HG03103 (cell line): ENCODE results near the gene ZCCHC10.
"Not testable (repeated sequence)": the region's sequence is repeated elsewhere in the genome, so short reads cannot be mapped to it uniquely, and the experiment has no call there.

Source experiments
- ATAC-seq: cut with Tn5 transposase; IDR thresholded peaks from one replicate; pipeline ENCODE4 v1.9.1; 2021; ENCODE audit warnings: low read depth; ENCODE audit not compliant: unreplicated experiment

Gene ZCCHC10

GRCh38 chr5:133046560-133046959 is 20.2 kb upstream of the ZCCHC10 start:
- not testable (repeated sequence) for ATAC-seq

GRCh38 chr5:133041910-133042309 is 15.6 kb upstream of the ZCCHC10 start:
- ATAC-seq = no peak

DNA sequence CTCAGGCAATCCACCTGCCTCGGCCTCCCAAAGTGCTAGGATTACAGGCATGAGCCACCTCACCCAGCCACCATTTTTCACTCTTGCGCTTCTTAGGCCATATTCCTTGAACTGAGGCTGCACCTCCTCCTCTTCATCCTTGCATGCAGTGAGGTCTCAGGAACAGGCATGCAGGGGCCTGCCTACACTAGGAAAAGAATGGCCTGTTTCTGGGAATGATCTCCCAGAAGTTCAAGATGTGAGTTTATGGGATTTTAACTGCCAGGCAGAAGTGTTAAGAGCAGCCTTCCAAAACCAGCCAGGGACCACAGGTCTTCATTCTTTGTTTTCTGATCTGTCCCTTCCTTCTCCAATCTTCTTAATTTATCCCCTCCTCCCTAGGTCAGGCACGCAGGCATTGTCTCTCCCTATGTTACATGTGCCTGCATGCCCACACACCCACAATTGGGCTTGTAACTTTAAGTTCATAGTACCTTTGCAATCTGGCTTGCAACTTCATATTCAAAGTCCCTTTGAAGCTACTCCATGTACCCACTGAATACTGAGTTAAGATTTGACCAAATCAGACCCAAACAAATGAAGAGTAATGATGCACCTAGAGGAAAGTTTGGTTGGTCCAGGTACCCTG is 14.9 kb upstream of the ZCCHC10 start:
- ATAC-seq = no peak

DNA sequence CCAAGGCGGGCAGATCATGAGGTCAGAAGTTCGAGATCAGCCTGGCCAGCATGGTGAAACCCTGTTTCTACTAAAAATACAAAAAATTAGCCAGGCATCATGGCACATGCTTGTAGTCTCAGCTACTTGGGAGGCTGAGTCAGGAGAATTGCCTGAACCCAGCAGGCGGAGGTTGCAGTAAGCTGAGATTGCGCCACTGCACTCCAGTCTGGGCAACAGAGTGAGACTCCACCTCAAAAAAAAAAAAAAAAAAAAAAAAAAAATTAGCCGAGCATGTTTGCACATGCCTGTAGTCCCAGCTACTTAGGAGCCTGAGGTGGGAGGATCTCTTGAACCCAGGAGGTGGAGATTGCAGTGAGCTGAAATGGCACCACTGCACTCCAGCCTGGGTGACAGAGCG is 10.3 kb upstream of the ZCCHC10 start:
- not testable (repeated sequence) for ATAC-seq

GRCh38 chr5:133035224-133035623 is 8.9 kb upstream of the ZCCHC10 start:
- ATAC-seq = no peak

DNA sequence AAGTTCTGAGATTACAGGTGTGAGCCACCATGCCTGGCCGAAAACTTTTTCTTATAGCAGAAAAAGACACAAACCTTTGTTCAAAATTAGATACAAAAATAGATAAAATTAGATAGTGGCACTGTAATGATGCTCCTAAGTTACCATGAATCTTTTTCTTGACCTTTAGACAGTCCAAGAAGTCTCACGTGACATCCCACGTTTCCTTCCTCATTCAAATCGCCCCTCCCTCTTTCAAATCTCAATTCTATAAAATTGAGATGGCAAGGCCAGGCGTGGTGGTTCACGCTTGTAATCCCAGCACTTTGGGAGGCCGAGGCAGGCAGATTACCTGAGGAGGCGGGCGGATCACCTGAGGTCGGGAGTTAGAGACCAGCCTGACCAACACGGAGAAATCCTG is 7.7 kb upstream of the ZCCHC10 start:
- ATAC-seq = no peak

DNA sequence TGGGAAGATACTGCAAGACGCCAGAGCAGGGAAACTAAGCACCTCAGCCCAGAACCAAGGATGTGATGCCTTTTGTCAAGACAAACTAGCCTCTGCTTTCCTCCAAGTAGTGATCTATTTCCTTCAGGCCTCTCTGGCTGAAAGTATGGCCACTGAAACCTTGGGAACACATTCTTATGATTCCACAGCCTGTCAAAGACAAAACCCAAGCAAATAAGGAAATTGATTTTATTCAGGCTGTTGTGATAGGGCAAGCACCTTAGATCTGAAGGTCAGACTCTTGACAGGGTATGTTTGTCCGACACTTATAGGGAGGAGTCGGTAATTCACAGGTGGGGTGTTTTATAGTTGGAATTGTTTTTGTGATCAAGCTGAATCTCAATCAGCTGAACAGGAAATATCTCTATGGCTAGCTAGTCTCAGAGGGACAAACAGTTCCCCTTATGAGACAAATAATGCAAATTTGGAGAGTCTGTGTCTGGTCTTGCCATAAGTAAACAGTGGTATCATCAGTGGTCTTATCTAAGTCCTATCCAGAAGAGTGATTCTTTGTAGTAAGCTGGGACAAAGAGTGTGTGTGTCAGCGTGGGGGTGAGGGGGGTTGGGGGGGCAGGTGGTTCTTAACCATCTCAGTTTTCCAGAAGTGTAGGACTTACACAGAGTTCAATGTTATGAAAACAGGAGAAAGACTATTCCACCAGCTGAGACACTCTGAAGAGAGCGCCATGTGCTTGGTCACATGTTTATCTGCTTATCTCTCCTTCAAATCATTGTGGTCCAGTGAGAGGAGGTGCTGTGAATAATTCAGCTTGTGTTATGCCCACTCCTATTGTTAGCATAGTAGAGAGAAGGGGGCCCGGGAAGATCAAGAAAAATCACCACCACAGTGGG is 6.7 kb upstream of the ZCCHC10 start:
- no peak for ATAC-seq

DNA sequence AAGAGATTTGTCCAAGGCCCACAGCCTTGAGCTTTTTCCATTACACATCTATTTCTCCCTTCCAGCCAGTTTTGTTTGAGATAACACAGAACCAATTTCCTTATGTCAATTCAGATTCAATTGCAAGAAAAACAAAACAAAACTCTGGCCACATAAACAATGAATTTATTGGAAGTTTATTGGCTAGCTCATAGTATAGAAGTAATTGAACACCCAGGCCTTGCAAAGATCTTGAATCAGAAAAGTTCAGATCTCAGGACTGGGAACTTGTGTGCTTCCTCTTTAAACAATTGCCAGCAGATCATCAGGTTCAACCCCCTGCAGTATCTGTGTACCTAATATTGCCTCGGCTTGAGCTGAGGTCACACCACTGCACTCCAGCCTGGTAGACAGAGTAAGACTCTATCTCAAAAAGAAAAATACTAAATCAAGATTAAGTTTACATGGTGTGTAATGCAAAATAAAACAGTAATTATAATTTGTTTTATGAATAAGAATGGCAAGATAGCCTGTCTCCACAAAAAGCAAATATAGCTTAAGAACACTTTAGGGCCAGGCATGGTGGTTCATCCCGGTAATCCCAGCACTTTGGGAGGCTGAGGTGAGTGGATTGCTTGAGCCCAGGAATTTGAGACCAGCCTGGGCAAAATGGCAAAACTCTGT is 4.1 kb upstream of the ZCCHC10 start:
- ATAC-seq = no peak

DNA sequence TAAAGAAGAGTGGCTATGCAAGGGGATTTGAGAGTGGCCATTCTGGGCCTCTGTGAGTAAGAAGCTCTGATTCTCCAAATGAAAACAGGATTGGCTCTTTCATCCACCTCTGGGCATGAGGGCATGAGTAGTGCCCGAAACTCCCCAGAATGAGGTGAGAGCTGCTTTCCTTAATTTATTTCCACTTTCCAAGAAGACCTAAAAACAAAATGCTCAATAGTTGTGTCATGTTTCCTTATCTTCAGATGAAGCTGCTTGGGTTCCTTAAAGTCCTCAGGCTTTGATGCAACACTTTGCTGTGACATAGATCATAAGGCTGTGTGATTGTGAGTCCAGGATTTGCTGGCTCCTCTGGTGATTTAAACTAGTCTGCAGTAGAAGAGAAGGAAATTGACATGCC is 3.1 kb upstream of the ZCCHC10 start:
- no peak for ATAC-seq

DNA sequence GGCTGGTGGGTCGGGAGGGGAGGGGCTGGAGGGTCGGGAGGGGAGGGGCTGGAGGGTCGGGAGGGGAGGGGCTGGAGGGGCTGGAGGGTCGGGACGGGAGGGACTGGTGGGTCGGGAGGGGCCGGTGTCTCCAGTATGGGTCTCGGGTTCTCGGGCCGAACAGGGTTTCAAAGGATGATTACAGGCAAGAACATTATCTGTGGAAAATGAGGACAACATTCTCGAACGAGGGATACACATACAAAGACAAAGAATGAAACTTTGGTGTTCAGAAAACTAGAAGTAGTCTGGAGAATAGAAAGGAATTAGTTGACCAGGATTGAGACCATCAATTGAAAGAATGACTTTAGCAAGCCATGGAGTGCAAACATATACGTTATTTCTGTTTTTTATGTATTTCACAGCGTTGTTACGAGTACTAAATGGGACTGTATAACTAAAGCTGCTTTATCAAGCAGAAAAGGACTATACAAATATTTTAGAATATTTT is 360 bp upstream of the ZCCHC10 start:
- no peak for ATAC-seq

- not testable (repeated sequence) for ATAC-seq
These were observed 6.9 kb downstream of the ZCCHC10 start for GRCh38 chr5:133019471-133019870.

- ATAC-seq = no peak
These were observed 8.4 kb downstream of the ZCCHC10 start for GRCh38 chr5:133017964-133018363.

- no peak for ATAC-seq
These were observed 10.9 kb downstream of the ZCCHC10 start for GRCh38 chr5:133015466-133015865.

DNA sequence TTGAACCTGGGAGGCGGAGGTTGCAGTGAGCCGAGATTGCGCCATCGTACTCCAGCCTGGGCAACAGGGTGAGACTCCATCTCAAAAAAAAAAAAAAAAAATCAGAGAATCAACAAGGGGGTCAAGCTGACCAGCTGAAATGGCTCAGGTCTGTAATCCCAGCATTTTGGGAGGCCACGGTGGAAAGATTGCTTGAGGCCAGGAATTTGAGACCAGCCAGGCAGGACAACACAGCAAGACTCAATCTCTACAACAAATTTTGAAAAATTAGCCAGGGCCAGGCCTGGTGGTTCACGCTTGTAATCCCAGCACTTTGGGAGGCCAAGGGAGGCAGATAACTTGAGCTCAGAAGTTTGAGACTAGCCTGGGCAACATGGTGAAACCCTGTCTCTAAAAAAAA is 17.9 kb downstream of the ZCCHC10 start:
- not testable (repeated sequence) for ATAC-seq

GRCh38 chr5:133006653-133007052 is 19.7 kb downstream of the ZCCHC10 start:
- ATAC-seq = no peak

GRCh38 chr5:132999246-132999645 is 27.1 kb downstream of the ZCCHC10 start:
- no peak for ATAC-seq

- no peak for ATAC-seq
These were observed 27.8 kb downstream of the ZCCHC10 start for GRCh38 chr5:132998556-132998955.

- ATAC-seq = no peak
These were observed 30.0 kb downstream of the ZCCHC10 start for GRCh38 chr5:132996307-132996706.

DNA sequence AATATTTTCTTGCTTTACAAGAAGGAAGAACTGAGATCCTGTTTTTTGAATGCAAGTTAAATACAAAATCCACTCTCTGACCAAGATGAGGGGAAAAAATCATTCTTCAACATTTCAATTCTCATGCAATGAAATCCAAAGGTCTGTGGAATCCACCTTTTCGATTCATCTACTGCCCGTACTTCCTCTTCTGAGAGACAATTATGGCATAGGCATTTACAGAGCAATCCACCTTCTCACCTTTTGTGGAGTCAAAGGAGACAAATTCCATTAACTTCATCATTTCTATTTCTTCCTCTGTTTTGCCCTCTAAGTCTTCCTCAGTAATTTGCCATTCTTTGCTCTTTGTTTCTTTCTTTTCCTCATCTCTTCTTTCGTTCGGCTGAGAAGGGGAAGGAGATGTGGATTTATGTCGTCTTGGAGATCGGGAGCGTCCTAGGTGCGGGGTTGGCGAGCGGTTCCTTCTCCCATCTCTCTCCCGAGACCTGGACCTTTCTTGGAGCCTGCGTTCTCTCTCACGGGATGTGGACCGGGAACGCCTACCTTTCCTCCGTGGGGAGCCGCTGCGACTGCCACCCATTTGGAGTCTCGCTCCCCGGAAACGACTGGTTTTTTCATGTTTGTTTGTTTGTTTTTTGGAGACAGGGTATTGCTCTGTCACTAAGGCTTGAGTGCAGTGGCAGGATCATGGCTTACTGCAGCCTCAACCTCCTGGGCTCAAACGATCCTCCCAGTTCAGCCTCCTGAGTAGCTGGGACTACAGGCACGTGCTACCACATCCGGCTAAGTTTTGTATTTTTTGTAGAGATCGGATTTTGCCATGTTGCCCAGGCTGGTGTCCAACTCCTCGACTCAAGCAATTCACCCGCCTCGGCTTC is 38.6 kb downstream of the ZCCHC10 start:
- no peak for ATAC-seq

GRCh38 chr5:132982971-132983370 is 43.4 kb downstream of the ZCCHC10 start:
- not testable (repeated sequence) for ATAC-seq
